Right lobe of liver (tissue), 6 donors: ENCODE data around the gene OR5L1. TPM values are rescaled to one million over a fixed set of nuclear protein-coding genes. Genes with fewer than 3 reads are reported as not detected.

Experiments
- ATAC-seq, 4 donors: fragments of 200-7000 bp; cut with Tn5 transposase; one replicate each; pipeline ENCODE4 v1.9.1; 2020; ENCODE audit warnings: mild to moderate bottlenecking in 4 of 4, moderate library complexity in 4 of 4
- DNase-seq, 3 donors: peaks; one replicate each; pipeline ENCODE4 v3.0.0-alpha.2; 2020
- H3K27ac ChIP-seq, 3 donors: fragments of 200-600 bp; one replicate each; pipeline ENCODE4 v1.8.0; 2022
- H3K27me3 ChIP-seq, 2 donors: fragments of 200-600 bp; one replicate each; pipeline ENCODE4 v1.8.0; 2022
- H3K36me3 ChIP-seq, 4 donors: fragments of 200-600 bp; sonication (generic) in 1 of 4; one replicate each; pipeline versions ENCODE4 v1.5.1 to v1.8.0; 2017 to 2022; ENCODE audit warnings: control low read depth in 1 of 4
- H3K4me1 ChIP-seq, 4 donors: fragments of 200-600 bp; sonication (generic) in 1 of 4; one replicate each; pipeline versions ENCODE4 v1.5.1 to v1.8.0; 2017 to 2022; ENCODE audit warnings: control low read depth in 1 of 4
- H3K4me3 ChIP-seq, 3 donors: fragments of 200-600 bp; one replicate each; pipeline ENCODE4 v1.8.0; 2022
- H3K9me3 ChIP-seq, 4 donors: fragments of 200-600 bp; sonication (generic) in 1 of 4; one replicate each; pipeline versions ENCODE4 v1.5.1 to v1.8.0; 2017 to 2022; ENCODE audit warnings: control low read depth in 1 of 4
- POLR2A ChIP-seq: fragments of 450-650 bp; IDR thresholded peaks from one replicate; pipeline ENCODE4 v1.6.1; 2017; ENCODE audit warnings: antibody characterized with exemption, mild to moderate bottlenecking
- WGBS: methylation state at CpG from one replicate; pipeline ENCODE4 v1.1.6; 2018; ENCODE audit warnings: low coverage, low lambda C conversion rate; ENCODE audit not compliant: insufficient coverage; ENCODE audit errors: missing lambda C conversion rate; 5-methylcytosine and 5-hydroxymethylcytosine counted together
- intact Hi-C, 2 donors: fragments of 100-400 bp; cut with DNase I; formaldehyde crosslinking; loops; one replicate each; pipeline versions ENCODE4 v1.11.2 to v1.14.1; 2022
- total RNA-seq, 6 experiments: library from RNA; depleted of rRNA in 2 of 6; stranded (reverse); fragments of >200 nt in 2 of 6; fragmentation: NEBNext Ultra II Directional in 3 of 6; extraction: Animal tissue kit (Norgen Biotek cat#: 25700) in 3 of 6; gene quantifications; one replicate each; pipeline versions ENCODE4 v1.1.0 to v1.2.4, GENCODE V29; 2016 to 2023
- TF ChIP-seq, protein P1 (sequence below), 4 donors: fragments of 200-600 bp in 3 of 4; fragments of 450-650 bp in 1 of 4; IDR thresholded peaks; one replicate each; pipeline versions ENCODE4 v1.5.1 to v1.8.0; 2016 to 2022; ENCODE audit warnings: antibody characterized with exemption in 4 of 4, mild to moderate bottlenecking in 2 of 4
- donor health status: DM: no; HTN: yes; CAD: no.
- donor health status: DM: no; HTN: no; CAD: no.
- donor health status: DM: no; HTN: no; CAD: no.
- donor health status: DM: no; HTN: yes; CAD: no.
- donor health status: DM: no; HTN: yes; CAD: no.

Gene OR5L1
- total RNA-seq, 6 experiments from 2014 or later = not detected

DNA sequence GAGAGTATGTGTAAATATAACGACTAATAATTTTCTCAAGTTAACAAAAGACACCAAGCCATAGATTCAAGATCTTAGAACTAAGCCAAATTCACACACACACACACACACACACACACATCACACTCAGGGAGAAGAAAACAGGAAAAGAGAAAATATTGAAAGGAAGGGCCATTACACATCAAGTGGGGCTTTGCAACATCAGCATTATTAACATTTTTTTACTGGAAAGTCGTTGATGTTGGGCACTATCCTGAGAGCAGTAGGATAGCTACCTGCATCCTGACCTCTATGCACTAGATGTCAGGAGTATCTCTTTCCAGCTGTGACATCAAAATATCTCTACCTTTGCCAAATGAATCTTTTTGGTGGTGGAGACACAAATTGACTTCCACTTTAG lies 36.3 kb downstream of the OR5L1 start:
- DNase-seq (no peak), ATAC-seq (no peak)
- Histone ChIP-seq H3K4me1 (no peaks in the 10 kb centered on the region), H3K27me3 (no peaks in the 10 kb centered on the region), H3K9me3 (no peaks in the 10 kb centered on the region), H3K4me3 (no peak overlapping the region), H3K36me3 (no peaks in the 10 kb centered on the region), H3K27ac (no peak overlapping the region)
- WGBS = 34% methylated on average over 2 of the region's 2 CpGs
- TF ChIP-seq, protein P1, sequence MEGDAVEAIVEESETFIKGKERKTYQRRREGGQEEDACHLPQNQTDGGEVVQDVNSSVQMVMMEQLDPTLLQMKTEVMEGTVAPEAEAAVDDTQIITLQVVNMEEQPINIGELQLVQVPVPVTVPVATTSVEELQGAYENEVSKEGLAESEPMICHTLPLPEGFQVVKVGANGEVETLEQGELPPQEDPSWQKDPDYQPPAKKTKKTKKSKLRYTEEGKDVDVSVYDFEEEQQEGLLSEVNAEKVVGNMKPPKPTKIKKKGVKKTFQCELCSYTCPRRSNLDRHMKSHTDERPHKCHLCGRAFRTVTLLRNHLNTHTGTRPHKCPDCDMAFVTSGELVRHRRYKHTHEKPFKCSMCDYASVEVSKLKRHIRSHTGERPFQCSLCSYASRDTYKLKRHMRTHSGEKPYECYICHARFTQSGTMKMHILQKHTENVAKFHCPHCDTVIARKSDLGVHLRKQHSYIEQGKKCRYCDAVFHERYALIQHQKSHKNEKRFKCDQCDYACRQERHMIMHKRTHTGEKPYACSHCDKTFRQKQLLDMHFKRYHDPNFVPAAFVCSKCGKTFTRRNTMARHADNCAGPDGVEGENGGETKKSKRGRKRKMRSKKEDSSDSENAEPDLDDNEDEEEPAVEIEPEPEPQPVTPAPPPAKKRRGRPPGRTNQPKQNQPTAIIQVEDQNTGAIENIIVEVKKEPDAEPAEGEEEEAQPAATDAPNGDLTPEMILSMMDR (IDR thresholded peaks at IDR 0.05) = no peak
- no peak for TF ChIP-seq POLR2A
- intact Hi-C loops = no loop called here

DNA sequence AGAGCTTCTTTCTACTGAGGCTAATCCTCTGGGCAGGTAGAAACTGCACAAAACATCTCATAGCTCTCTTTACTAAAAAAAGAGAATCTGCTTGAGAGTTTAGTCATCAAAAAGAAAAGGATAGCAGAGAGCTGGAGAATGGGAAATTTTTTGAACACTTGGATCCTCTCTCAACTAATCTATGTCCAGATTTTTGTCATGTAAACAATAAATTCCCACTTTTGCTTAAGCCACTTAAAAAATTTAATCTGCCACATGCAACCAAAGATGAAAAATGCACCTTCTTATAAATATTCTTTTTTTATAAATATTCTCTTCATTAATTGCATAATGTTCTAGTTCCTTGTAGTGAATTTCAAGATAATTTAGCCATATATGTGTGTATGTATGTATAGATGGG lies 37.9 kb downstream of the OR5L1 start:
- no peak for ATAC-seq
- no peak overlapping the region for H3K4me3 ChIP-seq
- intact Hi-C loops = no loop called here
- no peak overlapping the region for H3K27ac ChIP-seq
- no peaks in the 10 kb centered on the region for H3K4me1 ChIP-seq
- no peak for DNase-seq
- H3K27me3 ChIP-seq = no peaks in the 10 kb centered on the region
- no peaks in the 10 kb centered on the region for H3K9me3 ChIP-seq
- TF ChIP-seq, protein P1 (IDR thresholded peaks at IDR 0.05) = no peak
- no peak for TF ChIP-seq POLR2A
- no peaks in the 10 kb centered on the region for H3K36me3 ChIP-seq

DNA sequence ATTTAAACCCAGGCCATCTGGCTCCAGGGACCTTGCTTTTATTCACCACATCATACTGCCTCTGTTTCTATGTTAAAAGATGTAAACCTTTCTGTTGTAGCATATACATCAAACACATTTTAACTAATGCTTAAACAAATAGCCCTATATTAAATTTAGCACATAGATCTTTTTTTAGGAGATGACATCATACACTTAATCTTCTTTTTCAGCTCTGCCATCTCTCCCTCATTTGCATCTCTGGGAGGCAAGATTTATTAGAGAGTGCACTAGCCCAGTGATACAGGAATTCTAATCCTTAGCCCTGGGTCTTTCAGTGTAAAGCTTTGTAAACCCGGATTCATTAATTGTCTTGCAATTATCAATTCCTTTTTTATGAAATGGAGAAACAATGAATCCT lies 41.0 kb downstream of the OR5L1 start:
- 33% methylated on average over 1 of the region's 1 CpG for WGBS
- Histone ChIP-seq H3K36me3 (no peaks in the 10 kb centered on the region), H3K27me3 (no peaks in the 10 kb centered on the region), H3K9me3 (no peaks in the 10 kb centered on the region), H3K4me3 (no peak overlapping the region), H3K4me1 (no peaks in the 10 kb centered on the region), H3K27ac (no peak overlapping the region)
- no peak for TF ChIP-seq POLR2A
- TF ChIP-seq, protein P1 (IDR thresholded peaks at IDR 0.05) = no peak
- no peak for DNase-seq
- intact Hi-C loops = no loop called here
- no peak for ATAC-seq

DNA sequence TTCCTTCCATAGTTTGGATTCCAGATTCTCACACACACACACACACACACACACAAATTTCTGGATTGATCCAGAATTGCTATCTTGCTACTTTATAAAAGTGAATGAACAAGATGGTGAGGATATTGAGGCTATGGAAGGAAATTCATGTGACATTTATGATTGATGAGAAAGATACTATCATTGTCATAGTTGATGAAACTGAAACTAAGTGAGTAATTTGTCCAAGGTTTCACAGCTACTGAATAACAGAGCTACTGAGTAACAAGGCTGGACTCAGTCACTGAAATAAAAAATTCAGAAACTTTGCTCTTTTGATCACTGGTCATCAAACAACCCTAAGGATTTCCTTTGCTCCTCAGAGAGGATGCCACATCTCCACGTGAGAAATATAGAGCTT lies 43.5 kb downstream of the OR5L1 start:
- Histone ChIP-seq H3K36me3 (no peaks in the 10 kb centered on the region), H3K27me3 (no peaks in the 10 kb centered on the region), H3K4me1 (no peaks in the 10 kb centered on the region), H3K4me3 (no peak overlapping the region), H3K9me3 (no peaks in the 10 kb centered on the region), H3K27ac (no peak overlapping the region)
- TF ChIP-seq, protein P1 (IDR thresholded peaks at IDR 0.05) = no peak
- TF ChIP-seq POLR2A = no peak
- intact Hi-C loops = no loop called here
- WGBS = 11% methylated on average over 1 of the region's 1 CpG
- no peak for ATAC-seq
- DNase-seq = no peak

Other genes with a start within 250 kb of the OR5L1 start
- gene OR4C16, start 239.2 kb upstream of the OR5L1 start, total RNA-seq = not detected
- not detected for gene OR4C11, start 203.7 kb upstream of the OR5L1 start, total RNA-seq
- not detected for gene OR4P4, start 176.3 kb upstream of the OR5L1 start, total RNA-seq
- not detected for gene OR4S2, start 163.0 kb upstream of the OR5L1 start, total RNA-seq
- gene OR4C6, start 149.2 kb upstream of the OR5L1 start, total RNA-seq = not detected
- not detected for gene OR5D13, start 37.9 kb upstream of the OR5L1 start, total RNA-seq
- not detected for gene OR5D14, start 15.8 kb upstream of the OR5L1 start, total RNA-seq
- gene OR5D18, start 8.3 kb downstream of the OR5L1 start, total RNA-seq = not detected
- gene OR5L2, start 15.9 kb downstream of the OR5L1 start, total RNA-seq = not detected
- not detected for gene OR5D16, start 27.4 kb downstream of the OR5L1 start, total RNA-seq
- not detected for gene TRIM51, start 71.9 kb downstream of the OR5L1 start, total RNA-seq
- gene OR5W2, start 103.2 kb downstream of the OR5L1 start, total RNA-seq = not detected
- gene OR5I1, start 125.0 kb downstream of the OR5L1 start, total RNA-seq = not detected
- not detected for gene OR10AG1, start 158.6 kb downstream of the OR5L1 start, total RNA-seq
- gene OR5F1, start 183.3 kb downstream of the OR5L1 start, total RNA-seq = not detected
- not detected for gene OR5AS1, start 216.3 kb downstream of the OR5L1 start, total RNA-seq